ENCODE data around the gene RBMXL2.

- TF ChIP-seq POLR2A (IDR thresholded peaks at IDR 0.05; ENCODE audit: low read depth, low read length) (no peak), MXI1 (IDR thresholded peaks at IDR 0.05; ENCODE audit: borderline replicate concordance, low read depth, low read length) (no peak), CTCF (conservative IDR thresholded peaks at IDR 0.05; ENCODE audit: low read depth, low read length) (no peak), USF2 (IDR thresholded peaks at IDR 0.05; ENCODE audit: low read depth, low read length) (no peak), NFE2L2 (IDR thresholded peaks at IDR 0.05; ENCODE audit: low read depth, low read length) (no peak), BHLHE40 (IDR thresholded peaks at IDR 0.05; ENCODE audit: low read depth, low read length) (no peak)
These were observed 38.6 kb upstream of the RBMXL2 start for GRCh38 chr11:7050191-7050590.

Measured in IMR-90 (cell line).